B cell (primary cell): ENCODE results near the gene RASSF9. TPM values are rescaled to one million over a fixed set of nuclear protein-coding genes. Genes with fewer than 3 reads are reported as not detected.
A peak's percentile ranks its signal among the peaks of the same experiment; 100 is the strongest.

ENCODE experiments used
- ATAC-seq: fragments of 200-7000 bp; cut with Tn5 transposase; one replicate; pipeline ENCODE4 v1.10.0; 2021; ENCODE audit warnings: low read depth, mild to moderate bottlenecking, moderate number of reproducible peaks, moderate library complexity
- CTCF ChIA-PET: fragments of 350-600 bp; sonication (Branson Sonifier 250); formaldehyde crosslinking; loops from one replicate; lab custom pipeline; 2021; ENCODE audit warnings: antibody characterized with exemption, inconsistent platforms; lab: Charles Lee
- POLR2A ChIA-PET: fragments of 350-600 bp; sonication (Branson Sonifier 250); formaldehyde crosslinking; loops from one replicate; lab custom pipeline; 2021; ENCODE audit warnings: antibody characterized with exemption; lab: Charles Lee
- DNase-seq: peaks from one replicate; pipeline ENCODE4 v3.0.0; 2013
- H2AFZ ChIP-seq: 2 replicates; pipeline ENCODE4 v1.6.1; 2012; ENCODE audit warnings: mild to moderate bottlenecking, low read depth, low read length; ENCODE audit not compliant: insufficient read depth, poor library complexity, severe bottlenecking
- H3K27ac ChIP-seq, 2 donors: 1 replicate in 1 of 2; 2 replicates in 1 of 2; pipeline ENCODE4 v1.5.1; 2012 to 2013; ENCODE audit warnings: low read length in 2 of 2, mild to moderate bottlenecking in 2 of 2, moderate library complexity in 1 of 2
- H3K27me3 ChIP-seq, 4 experiments: fragments of 200-600 bp in 1 of 4; sonication (generic) in 1 of 4; replicated peaks in 1 of 4; 1 replicate in 2 of 4; 2 replicates in 2 of 4; pipeline versions ENCODE4 v1.6.1 to v1.7.0; 2013 to 2016; ENCODE audit warnings: low read length in 3 of 4, mild to moderate bottlenecking in 2 of 4, mixed read lengths in 1 of 4, moderate library complexity in 1 of 4; ENCODE audit not compliant: insufficient read depth in 4 of 4, control insufficient read depth in 3 of 4; ENCODE audit errors: control extremely low read depth in 1 of 4
- H3K36me3 ChIP-seq, 2 experiments: replicated peaks in 1 of 2; 1 replicate in 1 of 2; 2 replicates in 1 of 2; pipeline versions ENCODE4 v1.6.1 to v1.7.1; 2013; ENCODE audit warnings: low read length in 1 of 2; ENCODE audit not compliant: insufficient read depth in 2 of 2, control insufficient read depth in 1 of 2; ENCODE audit errors: control extremely low read depth in 1 of 2, extremely low read depth in 1 of 2
- H3K4me1 ChIP-seq, 2 donors: fragments of 200-600 bp in 1 of 2; sonication (generic) in 1 of 2; 1 replicate in 1 of 2; 2 replicates in 1 of 2; pipeline versions ENCODE4 v1.5.1 to v1.6.1; 2013 to 2017; ENCODE audit warnings: low read length in 2 of 2; ENCODE audit not compliant: control insufficient read depth in 2 of 2, insufficient read depth in 2 of 2
- H3K4me2 ChIP-seq: replicated peaks from 2 replicates; pipeline ENCODE3; 2012; ENCODE audit warnings: mild to moderate bottlenecking, low read depth, low read length; ENCODE audit not compliant: poor library complexity, severe bottlenecking
- H3K4me3 ChIP-seq, 5 experiments: fragments of 200-600 bp in 1 of 5; sonication (generic) in 1 of 5; 1 replicate in 3 of 5; 2 replicates in 2 of 5; pipeline versions ENCODE4 v1.5.1 to v1.7.0; 2011 to 2016; ENCODE audit warnings: low read length in 4 of 5, mild to moderate bottlenecking in 4 of 5, low read depth in 2 of 5, control low read depth in 1 of 5, moderate library complexity in 1 of 5; ENCODE audit not compliant: insufficient read depth in 1 of 5; ENCODE audit errors: control extremely low read depth in 1 of 5, extremely low read depth in 1 of 5
- H3K79me2 ChIP-seq: fragments of 200-600 bp; sonication (generic); one replicate; pipeline ENCODE4 v1.6.0; 2016; ENCODE audit warnings: low read length; ENCODE audit not compliant: control insufficient read depth, insufficient read depth
- H3K9ac ChIP-seq: fragments of 200-600 bp; sonication (generic); 2 replicates; pipeline ENCODE4 v1.6.1; 2017; ENCODE audit warnings: mild to moderate bottlenecking, low read length, moderate library complexity
- H3K9me3 ChIP-seq, 3 donors: one replicate each; pipeline versions ENCODE4 v1.6.1 to v1.7.1; 2013; ENCODE audit warnings: low read length in 2 of 3; ENCODE audit not compliant: control insufficient read depth in 2 of 3, insufficient read depth in 1 of 3; ENCODE audit errors: control extremely low read depth in 1 of 3
- H4K20me1 ChIP-seq: 2 replicates; pipeline ENCODE4 v1.6.0; 2012; ENCODE audit warnings: mild to moderate bottlenecking, low read length; ENCODE audit not compliant: insufficient read depth, control insufficient read depth, poor library complexity, severe bottlenecking
- H3K27ac Mint-ChIP-seq: one replicate; pipeline ENCODE4 v1.8.0; 2021; ENCODE audit warnings: mixed read lengths
- H3K27me3 Mint-ChIP-seq: one replicate; pipeline ENCODE4 v1.8.0; 2021; ENCODE audit warnings: mixed read lengths
- H3K4me1 Mint-ChIP-seq: one replicate; pipeline ENCODE4 v1.8.0; 2021; ENCODE audit warnings: mixed read lengths
- H3K4me3 Mint-ChIP-seq: one replicate; pipeline ENCODE4 v1.8.0; 2021; ENCODE audit warnings: mixed read lengths
- H3K9me3 Mint-ChIP-seq: one replicate; pipeline ENCODE4 v1.8.0; 2022; ENCODE audit warnings: mixed read lengths; ENCODE audit not compliant: insufficient read depth
- CTCF ChIP-seq: fragments of 200-600 bp; IDR thresholded peaks from one replicate; pipeline ENCODE4 v1.8.0; 2022; ENCODE audit warnings: antibody characterized with exemption, mild to moderate bottlenecking
- EZH2 ChIP-seq: IDR thresholded peaks from 2 replicates; pipeline ENCODE4 v1.6.1; 2012; ENCODE audit warnings: borderline replicate concordance, low read depth, mild to moderate bottlenecking, moderate library complexity, low read length; ENCODE audit not compliant: insufficient read depth, poor library complexity, severe bottlenecking
- WGBS: methylation state at CpG from one replicate; pipeline ENCODE4 v1.1.5; 2013; ENCODE audit warnings: missing lambda C conversion rate; ENCODE audit not compliant: insufficient coverage; 5-methylcytosine and 5-hydroxymethylcytosine counted together
- intact Hi-C: fragments of 100-400 bp; cut with micrococcal nuclease; formaldehyde crosslinking; loops from one replicate; pipeline ENCODE4 v1.10.0; 2022
- polyA plus RNA-seq: library from polyadenylated mRNA; depleted of rRNA; stranded (reverse); fragments of >200 nt; gene quantifications from 2 replicates; pipeline ENCODE4 v1.2.3, GENCODE V29; 2012
- total RNA-seq, 2 donors: library from RNA; stranded (reverse); fragments of 120-200 nt in 1 of 2; gene quantifications; 1 replicate in 1 of 2; 2 replicates in 1 of 2; pipeline versions ENCODE4 v1.2.3 to v1.2.4, GENCODE V29; 2013 to 2022

The RASSF9 gene
- total and polyA plus RNA-seq, 2 donors (not counting 1 experiment from before 2014, with no cell fraction given), result not detected

GRCh38 chr12:85866986-85867776, 31.0 kb upstream of the RASSF9 start:
- WGBS, result no CpG with 5 or more reads among the region's 5 CpGs
- Histone ChIP-seq H3K27me3 (no peaks in the 10 kb centered on the region), H3K4me1 (no peaks in the 10 kb centered on the region), H3K4me3 (no peak overlapping the region), H3K4me2 (no peak overlapping the region), H3K9ac (no peak overlapping the region), H3K36me3 (no peaks in the 10 kb centered on the region), H2AFZ (no peak overlapping the region), H3K79me2 (no peaks in the 10 kb centered on the region), H3K27ac (no peak overlapping the region), H4K20me1 (no peaks in the 10 kb centered on the region), H3K9me3 (no peaks in the 10 kb centered on the region)
- Mint-ChIP-seq H3K4me1 (no peaks in the 10 kb centered on the region), H3K27me3 (no peaks in the 10 kb centered on the region), H3K4me3 (no peak overlapping the region), H3K27ac (no peak overlapping the region), H3K9me3 (no peaks in the 10 kb centered on the region)
- intact Hi-C loops, result loop anchor here (5.0 kb wide), 1 partner anchor 400 kb away; no protein-coding TSS in a partner anchor
- CTCF ChIA-PET, result interaction anchor here (0.7 to 1.7 kb wide), 6 partner anchors 11 to 992 kb away, joined by 3 to 8 read pairs (median 4); no protein-coding TSS in a partner anchor
- ATAC-seq (no peak), DNase-seq (peak; percentile 19)
- TF ChIP-seq EZH2 (no peak), CTCF (peak; percentile 59)
- POLR2A ChIA-PET, result no interaction called here

DNA sequence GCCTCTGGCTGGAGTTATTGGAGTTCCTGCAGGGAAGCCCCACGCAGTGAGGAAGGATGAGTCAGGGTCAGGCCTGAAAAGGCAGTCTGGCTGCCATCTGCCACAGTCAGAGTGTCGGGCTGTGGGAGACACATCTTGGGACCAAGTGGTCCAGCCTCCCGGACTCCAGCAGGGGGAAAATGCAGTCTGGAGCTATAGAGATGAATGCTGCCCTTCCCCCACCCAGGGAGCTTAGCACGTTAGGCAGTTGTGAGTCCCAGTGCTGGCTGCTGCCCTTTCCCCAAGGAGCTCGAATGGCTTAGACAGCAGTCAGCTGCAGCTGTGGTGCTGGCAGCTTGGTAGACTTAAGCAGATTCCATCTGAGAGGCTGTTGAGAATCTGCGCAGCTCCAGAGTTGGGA, 29.7 kb upstream of the RASSF9 start:
- ChIA-PET CTCF (no interaction called here), POLR2A (no interaction called here)
- Mint-ChIP-seq H3K4me3 (no peak overlapping the region), H3K27ac (no peak overlapping the region), H3K27me3 (no peaks in the 10 kb centered on the region), H3K9me3 (no peaks in the 10 kb centered on the region), H3K4me1 (no peaks in the 10 kb centered on the region)
- DNase-seq (no peak), ATAC-seq (no peak)
- H3K9ac ChIP-seq, result no peak overlapping the region
- no peak overlapping the region for H3K27ac ChIP-seq
- intact Hi-C loops, result loop anchor here (5.0 kb wide), 1 partner anchor 399 kb away; no protein-coding TSS in a partner anchor
- H3K79me2 ChIP-seq, result no peaks in the 10 kb centered on the region
- 80% methylated on average over 6 of the region's 6 CpGs for WGBS
- H3K4me3 ChIP-seq, result no peak overlapping the region
- no peaks in the 10 kb centered on the region for H3K9me3 ChIP-seq
- no peaks in the 10 kb centered on the region for H3K27me3 ChIP-seq
- H3K36me3 ChIP-seq, result no peaks in the 10 kb centered on the region
- no peak overlapping the region for H3K4me2 ChIP-seq
- TF ChIP-seq CTCF, result no peak
- TF ChIP-seq EZH2, result no peak
- no peaks in the 10 kb centered on the region for H4K20me1 ChIP-seq
- H3K4me1 ChIP-seq, result no peaks in the 10 kb centered on the region
- no peak overlapping the region for H2AFZ ChIP-seq
